A549 (cell line): ENCODE data around the gene HAAO. TPM values are rescaled to one million over a fixed set of nuclear protein-coding genes. Genes with fewer than 3 reads are reported as not detected.
A peak's percentile ranks its signal among the peaks of the same experiment; 100 is the strongest.

Experiments
- ATAC-seq, 2 experiments: fragments of 200-7000 bp in 1 of 2; fragments of >200 bp in 1 of 2; cut with Nextera tagmentation in 1 of 2; cut with Tn5 transposase in 1 of 2; 3 replicates each; pipeline versions ENCODE4 v1.8.0 to v1.9.1; 2018 to 2020; ENCODE audit warnings: mild to moderate bottlenecking in 1 of 2, moderate library complexity in 1 of 2
- CTCF ChIA-PET: fragments of 300-600 bp; sonication (Branson Sonifier 250); formaldehyde crosslinking; extraction: SDS; loops from one replicate; lab custom pipeline; 2021; ENCODE audit warnings: antibody characterized with exemption, inconsistent platforms; lab: Yijun Ruan, JAX
- POLR2A ChIA-PET: fragments of 350-600 bp; formaldehyde crosslinking; extraction: SDS; loops from one replicate; lab custom pipeline; 2021; ENCODE audit warnings: antibody characterized with exemption, inconsistent platforms; lab: Yijun Ruan, JAX
- DNase-seq, 2 experiments: peaks; one replicate each; pipeline versions ENCODE4 v3.0.0 to v3.0.0-alpha.2; 2011 to 2016; ENCODE audit warnings: low read depth in 1 of 2, low spot score in 1 of 2
- FAIRE-seq: peaks from 2 replicates; lab custom pipeline; 2011; peaks lifted over from hg19 to GRCh38; lab: Jason Lieb, UNC
- H3K27ac ChIP-seq, 2 experiments: fragments of >200 bp; sonication (Bioruptor Twin); formaldehyde crosslinking; 3 replicates each; pipeline ENCODE4 v1.5.1; 2016 to 2017
- H3K4me1 ChIP-seq: fragments of >200 bp; sonication (Bioruptor Twin); formaldehyde crosslinking; 3 replicates; pipeline ENCODE4 v1.6.1; 2016
- H3K4me2 ChIP-seq: fragments of >200 bp; sonication (Bioruptor Twin); formaldehyde crosslinking; 3 replicates; pipeline ENCODE4 v1.6.1; 2016
- H3K4me3 ChIP-seq: fragments of >200 bp; sonication (Bioruptor Twin); formaldehyde crosslinking; 3 replicates; pipeline ENCODE4 v1.5.1; 2016
- H3K9me3 ChIP-seq: fragments of >200 bp; sonication (Bioruptor Twin); formaldehyde crosslinking; 3 replicates; pipeline ENCODE4 v1.6.1; 2016
- CBX8 ChIP-seq: fragments of 200-600 bp; sonication (generic); IDR thresholded peaks from 2 replicates; pipeline ENCODE4 v1.6.1; 2016
- CHD4 ChIP-seq: fragments of 200-600 bp; sonication (generic); IDR thresholded peaks from 2 replicates; pipeline ENCODE4 v1.6.1; 2016; ENCODE audit warnings: antibody characterized with exemption, mild to moderate bottlenecking, borderline replicate concordance
- EHF ChIP-seq: fragments of 250-450 bp; sonication (Bioruptor Pico); IDR thresholded peaks from 2 replicates; pipeline ENCODE4 v1.5.0; 2020; ENCODE audit warnings: mild to moderate bottlenecking
- EP300 ChIP-seq, 2 experiments: fragments of >200 bp; sonication (Bioruptor Twin); formaldehyde crosslinking; IDR thresholded peaks; 2 replicates in 1 of 2; 3 replicates in 1 of 2; pipeline ENCODE4 v1.6.1; 2016 to 2017
- FOSB ChIP-seq: fragments of 250-450 bp; sonication (Bioruptor Pico); IDR thresholded peaks from 2 replicates; pipeline ENCODE4 v1.5.0; 2020; ENCODE audit warnings: mild to moderate bottlenecking, moderate library complexity
- FOSL2 ChIP-seq, 2 experiments: fragments of 450-650 bp in 1 of 2; fragments of >200 bp in 1 of 2; sonication (Bioruptor Twin) in 1 of 2; formaldehyde crosslinking; IDR thresholded peaks; 2 replicates each; pipeline versions ENCODE4 v1.5.0 to v1.6.1; 2016 to 2020; ENCODE audit warnings: mild to moderate bottlenecking in 1 of 2, moderate library complexity in 1 of 2
- FOXS1 ChIP-seq: fragments of 250-450 bp; sonication (Bioruptor Pico); IDR thresholded peaks from 2 replicates; pipeline ENCODE4 v1.5.0; 2020; ENCODE audit warnings: mild to moderate bottlenecking, moderate library complexity
- GATA3 ChIP-seq: IDR thresholded peaks from 2 replicates; pipeline ENCODE4 v1.6.1; 2012; ENCODE audit warnings: borderline replicate concordance
- KDM5A ChIP-seq: fragments of 200-600 bp; sonication (generic); IDR thresholded peaks from 2 replicates; pipeline ENCODE4 v1.6.1; 2016; ENCODE audit warnings: antibody characterized with exemption, mild to moderate bottlenecking
- NPAS2 ChIP-seq: fragments of 250-450 bp; sonication (Bioruptor Pico); IDR thresholded peaks from 2 replicates; pipeline ENCODE4 v1.8.0; 2022; ENCODE audit warnings: mild to moderate bottlenecking, moderate library complexity, borderline replicate concordance
- NR3C1 ChIP-seq: fragments of >200 bp; sonication (Bioruptor Twin); formaldehyde crosslinking; IDR thresholded peaks from 3 replicates; pipeline ENCODE4 v1.6.1; 2017
- RAD21 ChIP-seq, 2 experiments: fragments of >200 bp in 1 of 2; sonication (Bioruptor Twin) in 1 of 2; formaldehyde crosslinking in 1 of 2; IDR thresholded peaks in 1 of 2; conservative IDR thresholded peaks in 1 of 2; 2 replicates in 1 of 2; 3 replicates in 1 of 2; pipeline ENCODE4 v1.6.1; 2012 to 2018; ENCODE audit warnings: inconsistent platforms in 1 of 2
- RARB ChIP-seq: fragments of 250-450 bp; sonication (Bioruptor Pico); IDR thresholded peaks from 2 replicates; pipeline ENCODE4 v1.8.0; 2021; ENCODE audit warnings: mild to moderate bottlenecking, moderate library complexity
- RNF2 ChIP-seq: fragments of 200-600 bp; sonication (generic); IDR thresholded peaks from 2 replicates; pipeline ENCODE4 v1.6.1; 2016; ENCODE audit warnings: low read depth, mild to moderate bottlenecking, antibody characterized with exemption, moderate library complexity, borderline replicate concordance
- SMC3 ChIP-seq: fragments of >200 bp; sonication (Bioruptor Twin); formaldehyde crosslinking; IDR thresholded peaks from 3 replicates; pipeline ENCODE4 v1.6.1; 2018; ENCODE audit warnings: inconsistent platforms
- TFCP2L1 ChIP-seq: fragments of 250-450 bp; sonication (Bioruptor Pico); IDR thresholded peaks from 2 replicates; pipeline ENCODE4 v1.5.0; 2021; ENCODE audit warnings: mild to moderate bottlenecking
- ZC3H11A ChIP-seq: fragments of 450-650 bp; IDR thresholded peaks from 2 replicates; pipeline ENCODE4 v1.6.1; 2014; ENCODE audit warnings: antibody characterized with exemption, mild to moderate bottlenecking
- ZNF302 ChIP-seq: fragments of 250-450 bp; sonication (Bioruptor Pico); IDR thresholded peaks from 2 replicates; pipeline ENCODE4 v1.9.0; 2021; ENCODE audit warnings: inconsistent platforms, mild to moderate bottlenecking, moderate library complexity
- WGBS: methylation state at CpG from one replicate; pipeline ENCODE4 v1.1.6; 2017; ENCODE audit errors: missing lambda C conversion rate; 5-methylcytosine and 5-hydroxymethylcytosine counted together
- polyA plus RNA-seq, 4 experiments: library from polyadenylated mRNA; depleted of rRNA in 3 of 4; stranded (reverse); fragments of >200 nt; fragmentation: RNase III in 1 of 4; extraction: RNeasy Plus Mini Kit Qiagen cat#74134 plus additional on column Dnase treatment in 1 of 4; gene quantifications; 2 replicates in 3 of 4; 3 replicates in 1 of 4; pipeline ENCODE4 v1.2.3, GENCODE V29; 2011 to 2017
- TF ChIP-seq, protein P1 (sequence below): fragments of 250-450 bp; sonication (Bioruptor Pico); IDR thresholded peaks from 2 replicates; pipeline ENCODE4 v1.5.0; 2021; ENCODE audit warnings: mild to moderate bottlenecking, moderate library complexity, borderline replicate concordance
- TF ChIP-seq, protein P2 (sequence below): IDR thresholded peaks from 2 replicates; pipeline ENCODE4 v1.6.1; 2012

Gene HAAO
- polyA plus RNA-seq, 2 of the 4 experiments (the other 2 are of a cell fraction) = not detected

DNA sequence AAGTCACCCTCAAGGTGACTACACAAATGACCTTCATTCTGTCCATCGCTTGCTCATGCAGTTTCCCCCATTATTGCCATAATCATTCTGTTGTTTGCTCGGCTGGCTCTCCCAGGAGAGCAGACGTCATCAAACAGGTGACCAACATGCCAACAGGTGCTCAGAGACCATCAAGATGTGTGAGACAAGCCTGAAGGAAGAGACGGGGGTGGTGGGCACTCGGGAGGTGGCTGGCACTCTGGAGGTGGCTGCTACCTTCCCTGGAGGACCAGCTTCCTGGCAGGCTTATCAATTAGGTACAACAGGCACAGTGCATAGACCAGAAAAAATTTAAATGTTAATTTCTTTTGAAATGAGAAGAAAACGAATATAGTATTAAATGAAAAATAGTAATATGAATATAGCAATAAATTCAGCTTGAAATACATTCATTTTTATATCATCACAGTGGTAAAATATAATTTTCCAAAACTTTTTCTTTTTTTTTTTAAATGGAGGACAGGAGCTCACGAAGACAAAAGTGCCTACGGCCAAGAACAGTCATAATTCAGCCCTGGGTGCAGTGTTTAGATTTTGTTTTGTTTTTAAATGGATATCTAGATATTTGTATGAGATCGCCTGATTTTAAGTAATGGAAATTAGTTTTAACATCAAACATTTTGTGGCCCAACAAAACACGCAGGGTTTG lies 16.9 kb upstream of the HAAO start:
- H3K4me3 ChIP-seq = peak overlapping the region; percentile 45
- FAIRE-seq (no peak), DNase-seq (no peak), ATAC-seq (no peak)
- CTCF ChIA-PET = interaction anchor here (0.9 to 5.7 kb wide), 8 partner anchors 8 to 418 kb away, joined by 3 to 56 read pairs (median 6); no protein-coding TSS in a partner anchor
- peak overlapping the region; percentile 78 for H3K4me2 ChIP-seq
- TF ChIP-seq, protein P1, sequence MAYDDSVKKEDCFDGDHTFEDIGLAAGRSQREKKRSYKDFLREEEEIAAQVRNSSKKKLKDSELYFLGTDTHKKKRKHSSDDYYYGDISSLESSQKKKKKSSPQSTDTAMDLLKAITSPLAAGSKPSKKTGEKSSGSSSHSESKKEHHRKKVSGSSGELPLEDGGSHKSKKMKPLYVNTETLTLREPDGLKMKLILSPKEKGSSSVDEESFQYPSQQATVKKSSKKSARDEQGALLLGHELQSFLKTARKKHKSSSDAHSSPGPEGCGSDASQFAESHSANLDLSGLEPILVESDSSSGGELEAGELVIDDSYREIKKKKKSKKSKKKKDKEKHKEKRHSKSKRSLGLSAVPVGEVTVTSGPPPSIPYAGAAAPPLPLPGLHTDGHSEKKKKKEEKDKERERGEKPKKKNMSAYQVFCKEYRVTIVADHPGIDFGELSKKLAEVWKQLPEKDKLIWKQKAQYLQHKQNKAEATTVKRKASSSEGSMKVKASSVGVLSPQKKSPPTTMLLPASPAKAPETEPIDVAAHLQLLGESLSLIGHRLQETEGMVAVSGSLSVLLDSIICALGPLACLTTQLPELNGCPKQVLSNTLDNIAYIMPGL (CRISPR knock-in tag) = peak; percentile 59; the same call in 1 of the 2 replicates
- TF ChIP-seq TFCP2L1 = no peak
- H3K9me3 ChIP-seq = no peaks in the 10 kb centered on the region
- 44% methylated on average over 10 of the region's 10 CpGs for WGBS
- POLR2A ChIA-PET = interaction anchor here (0.5 to 2.7 kb wide), 12 partner anchors 9 to 787 kb away, joined by 3 to 24 read pairs (median 5); partner anchors contain the start of genes THADA and ZFP36L2
- peak overlapping the region; percentile 88 to 92 for H3K27ac ChIP-seq
- peaks cover 10% of the 10 kb centered on the region for H3K4me1 ChIP-seq

DNA sequence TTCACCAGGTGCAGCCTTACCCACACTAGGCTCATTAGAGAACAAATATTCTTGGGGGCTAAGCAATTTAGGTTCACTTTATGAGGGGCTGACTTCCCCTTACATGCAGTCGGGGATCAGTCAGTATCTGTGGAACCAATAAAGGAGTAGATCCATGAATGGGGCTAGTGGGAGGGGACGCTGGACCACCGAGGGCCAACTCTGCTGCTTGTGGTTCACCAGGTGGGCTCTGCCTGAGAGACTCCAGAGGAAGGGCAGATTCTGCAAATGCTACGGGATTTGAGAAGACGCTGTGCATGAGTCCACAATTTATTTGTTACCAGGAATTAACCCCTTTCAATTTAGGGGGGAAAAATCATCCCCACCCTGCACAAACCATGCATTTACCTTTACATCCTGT lies 15.9 kb upstream of the HAAO start:
- 93% methylated on average over 5 of the region's 5 CpGs for WGBS
- POLR2A ChIA-PET = no interaction called here
- FAIRE-seq (no peak), ATAC-seq (no peak), DNase-seq (no peak)
- H3K9me3 ChIP-seq = no peaks in the 10 kb centered on the region
- H3K4me2 ChIP-seq = no peak overlapping the region
- peaks cover 10% of the 10 kb centered on the region for H3K4me1 ChIP-seq
- no peak for TF ChIP-seq ZNF302 (CRISPR knock-in tag)
- TF ChIP-seq NPAS2 = no peak
- TF ChIP-seq EP300 (IDR thresholded peaks at IDR 0.05) = no peak
- no peak for TF ChIP-seq FOXS1
- TF ChIP-seq KDM5A = no peak
- TF ChIP-seq, protein P1 (CRISPR knock-in tag) = no peak
- no peak for TF ChIP-seq RNF2
- TF ChIP-seq CBX8 = no peak
- TF ChIP-seq SMC3 = no peak
- TF ChIP-seq RAD21 (conservative IDR thresholded peaks at IDR 0.05 in 1 of 2, IDR thresholded peaks at IDR 0.05 in 1 of 2) = no peak
- TF ChIP-seq, protein P2, sequence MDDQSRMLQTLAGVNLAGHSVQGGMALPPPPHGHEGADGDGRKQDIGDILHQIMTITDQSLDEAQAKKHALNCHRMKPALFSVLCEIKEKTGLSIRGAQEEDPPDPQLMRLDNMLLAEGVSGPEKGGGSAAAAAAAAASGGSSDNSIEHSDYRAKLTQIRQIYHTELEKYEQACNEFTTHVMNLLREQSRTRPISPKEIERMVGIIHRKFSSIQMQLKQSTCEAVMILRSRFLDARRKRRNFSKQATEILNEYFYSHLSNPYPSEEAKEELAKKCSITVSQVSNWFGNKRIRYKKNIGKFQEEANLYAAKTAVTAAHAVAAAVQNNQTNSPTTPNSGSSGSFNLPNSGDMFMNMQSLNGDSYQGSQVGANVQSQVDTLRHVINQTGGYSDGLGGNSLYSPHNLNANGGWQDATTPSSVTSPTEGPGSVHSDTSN = no peak
- TF ChIP-seq FOSL2 (IDR thresholded peaks at IDR 0.05) = no peak
- TF ChIP-seq FOSL2 (CRISPR knock-in tag; IDR thresholded peaks at IDR 0.05) = no peak
- TF ChIP-seq ZC3H11A = no peak
- no peak for TF ChIP-seq GATA3
- TF ChIP-seq RARB (CRISPR knock-in tag) = no peak
- no peak for TF ChIP-seq FOSB (CRISPR knock-in tag)
- TF ChIP-seq NR3C1 = no peak
- TF ChIP-seq CHD4 = no peak
- no peak for TF ChIP-seq EHF (CRISPR knock-in tag)
- no peak overlapping the region for H3K4me3 ChIP-seq
- H3K27ac ChIP-seq = no peak overlapping the region
- CTCF ChIA-PET = interaction anchor here (1.6 kb wide), 1 partner anchor 7 kb away, joined by 7 read pairs; no protein-coding TSS in a partner anchor
